Astrocyte (in vitro differentiated cells and primary cell): ENCODE data around the gene SH3TC2. TPM values are rescaled to one million over a fixed set of nuclear protein-coding genes. Genes with fewer than 3 reads are reported as not detected.

Experiments
- DNase-seq: peaks from one replicate; pipeline ENCODE4 v3.0.0-alpha.2; 2010; ENCODE audit warnings: low read depth
- FAIRE-seq: peaks from 2 replicates; lab custom pipeline; 2011; peaks lifted over from hg19 to GRCh38; lab: Jason Lieb, UNC
- H2AFZ ChIP-seq: 2 replicates; pipeline ENCODE4 v1.6.0; 2012; ENCODE audit warnings: low read depth, low read length, inconsistent platforms
- H3K27ac ChIP-seq: 2 replicates; pipeline ENCODE4 v1.5.1; 2011; ENCODE audit warnings: low read depth, low read length, inconsistent platforms
- H3K27me3 ChIP-seq: 2 replicates; pipeline ENCODE4 v1.6.0; 2011; ENCODE audit warnings: low read length, inconsistent platforms; ENCODE audit not compliant: insufficient read depth
- H3K36me3 ChIP-seq: 2 replicates; pipeline ENCODE4 v1.5.1; 2011; ENCODE audit warnings: low read length, inconsistent platforms; ENCODE audit not compliant: insufficient read depth
- H3K4me1 ChIP-seq: 2 replicates; pipeline ENCODE4 v1.5.1; 2011; ENCODE audit warnings: low read length, inconsistent platforms; ENCODE audit not compliant: insufficient read depth
- H3K4me2 ChIP-seq: 2 replicates; pipeline ENCODE4 v1.6.0; 2012; ENCODE audit warnings: low read length, inconsistent platforms
- H3K4me3 ChIP-seq: 2 replicates; pipeline ENCODE4 v1.5.1; 2011; ENCODE audit warnings: low read depth, mild to moderate bottlenecking, low read length, inconsistent platforms; ENCODE audit not compliant: insufficient read depth
- H3K79me2 ChIP-seq: 2 replicates; pipeline ENCODE4 v1.6.0; 2012; ENCODE audit warnings: mild to moderate bottlenecking, low read length, inconsistent platforms; ENCODE audit not compliant: insufficient read depth
- H3K9ac ChIP-seq: 2 replicates; pipeline ENCODE4 v1.6.0; 2012; ENCODE audit warnings: mild to moderate bottlenecking, low read length, inconsistent platforms
- H3K9me3 ChIP-seq: 2 replicates; pipeline ENCODE4 v1.5.1; 2012; ENCODE audit warnings: low read depth, mild to moderate bottlenecking, low read length, inconsistent platforms; ENCODE audit not compliant: insufficient read depth
- H4K20me1 ChIP-seq: 2 replicates; pipeline ENCODE4 v1.6.0; 2012; ENCODE audit warnings: low read length, inconsistent platforms; ENCODE audit not compliant: insufficient read depth
- H3K27ac Mint-ChIP-seq: one replicate; pipeline ENCODE4 v1.8.0; 2021; ENCODE audit warnings: mild to moderate bottlenecking, mixed read lengths; ENCODE audit not compliant: unreplicated experiment
- H3K27me3 Mint-ChIP-seq: one replicate; pipeline ENCODE4 v1.8.0; 2021; ENCODE audit warnings: low read depth, mixed read lengths; ENCODE audit not compliant: unreplicated experiment
- H3K36me3 Mint-ChIP-seq: one replicate; pipeline ENCODE4 v1.8.0; 2021; ENCODE audit warnings: low read depth, mixed read lengths; ENCODE audit not compliant: unreplicated experiment
- H3K4me1 Mint-ChIP-seq: one replicate; pipeline ENCODE4 v1.8.0; 2021; ENCODE audit warnings: low read depth, mixed read lengths; ENCODE audit not compliant: unreplicated experiment
- H3K4me3 Mint-ChIP-seq: one replicate; pipeline ENCODE4 v1.8.0; 2021; ENCODE audit warnings: mild to moderate bottlenecking, moderate library complexity, mixed read lengths; ENCODE audit not compliant: unreplicated experiment
- H3K9me3 Mint-ChIP-seq: one replicate; pipeline ENCODE4 v1.8.0; 2021; ENCODE audit warnings: mild to moderate bottlenecking, mixed read lengths; ENCODE audit not compliant: unreplicated experiment
- EZH2 ChIP-seq: IDR thresholded peaks from 2 replicates; pipeline ENCODE4 v1.6.1; 2012; ENCODE audit warnings: mild to moderate bottlenecking, low read length, inconsistent platforms; ENCODE audit not compliant: insufficient read depth
- total RNA-seq: library from RNA; stranded (reverse); gene quantifications from 2 replicates; pipeline ENCODE4 v1.2.1, GENCODE V29; 2021
- TF ChIP-seq, protein P1 (sequence below): IDR thresholded peaks from 2 replicates; pipeline ENCODE4 v1.5.1; 2011; ENCODE audit warnings: low read depth, mild to moderate bottlenecking, inconsistent platforms, low read length, moderate library complexity; ENCODE audit not compliant: insufficient read depth

The SH3TC2 gene
- total RNA-seq, 1 donor from 2014 or later: 2.6 TPM

DNA sequence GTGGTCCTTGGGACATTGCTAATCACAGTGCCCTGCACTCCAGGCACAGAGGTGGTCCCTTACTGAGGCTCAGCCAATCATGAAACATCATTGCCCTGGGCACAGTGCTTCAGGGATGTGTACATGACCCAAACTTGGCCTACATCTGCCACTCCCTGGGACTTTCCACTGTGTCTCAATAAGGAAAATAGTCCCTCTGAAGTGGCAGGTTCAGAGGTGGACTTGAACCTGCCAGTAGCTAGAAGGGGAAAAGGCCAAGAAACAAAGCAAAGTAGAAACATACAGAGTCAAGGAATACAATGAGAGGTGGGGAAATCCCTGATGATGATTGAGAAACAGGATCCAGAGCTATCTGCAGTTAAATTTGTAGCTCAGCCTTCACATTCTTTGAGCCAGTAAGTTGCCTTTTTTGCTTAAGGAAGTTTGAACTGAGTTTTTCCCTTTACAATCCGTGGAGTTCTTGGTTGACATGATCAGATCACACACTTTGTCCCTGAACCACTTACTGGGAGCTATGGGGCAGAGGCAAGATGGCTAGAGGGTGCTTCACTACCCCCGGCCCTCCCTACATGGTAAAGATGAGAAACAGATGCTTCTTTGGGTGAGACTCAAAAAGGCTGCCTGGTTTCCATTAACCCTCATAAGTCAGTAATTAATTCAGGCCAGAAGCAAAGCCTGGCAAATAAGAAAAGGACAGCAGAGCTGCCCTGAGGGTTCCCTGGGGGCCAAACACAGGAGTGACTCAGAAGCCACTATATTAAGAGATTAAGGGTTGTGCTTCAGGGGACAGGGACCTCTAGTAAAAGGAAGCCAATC, 57.6 kb downstream of the SH3TC2 start:
- Mint-ChIP-seq H3K9me3 (no peaks in the 10 kb centered on the region), H3K36me3 (peaks cover 2% of the 10 kb centered on the region), H3K4me1 (peaks cover 25% of the 10 kb centered on the region), H3K27ac (no peak overlapping the region), H3K4me3 (no peak overlapping the region), H3K27me3 (peaks cover 23% of the 10 kb centered on the region)
- peaks cover 10% of the 10 kb centered on the region for H3K27me3 ChIP-seq
- H3K36me3 ChIP-seq: no peaks in the 10 kb centered on the region
- peaks cover 22% of the 10 kb centered on the region for H3K4me1 ChIP-seq
- no peaks in the 10 kb centered on the region for H3K9me3 ChIP-seq
- H2AFZ ChIP-seq: no peak overlapping the region
- no peak overlapping the region for H3K4me2 ChIP-seq
- TF ChIP-seq, protein P1, sequence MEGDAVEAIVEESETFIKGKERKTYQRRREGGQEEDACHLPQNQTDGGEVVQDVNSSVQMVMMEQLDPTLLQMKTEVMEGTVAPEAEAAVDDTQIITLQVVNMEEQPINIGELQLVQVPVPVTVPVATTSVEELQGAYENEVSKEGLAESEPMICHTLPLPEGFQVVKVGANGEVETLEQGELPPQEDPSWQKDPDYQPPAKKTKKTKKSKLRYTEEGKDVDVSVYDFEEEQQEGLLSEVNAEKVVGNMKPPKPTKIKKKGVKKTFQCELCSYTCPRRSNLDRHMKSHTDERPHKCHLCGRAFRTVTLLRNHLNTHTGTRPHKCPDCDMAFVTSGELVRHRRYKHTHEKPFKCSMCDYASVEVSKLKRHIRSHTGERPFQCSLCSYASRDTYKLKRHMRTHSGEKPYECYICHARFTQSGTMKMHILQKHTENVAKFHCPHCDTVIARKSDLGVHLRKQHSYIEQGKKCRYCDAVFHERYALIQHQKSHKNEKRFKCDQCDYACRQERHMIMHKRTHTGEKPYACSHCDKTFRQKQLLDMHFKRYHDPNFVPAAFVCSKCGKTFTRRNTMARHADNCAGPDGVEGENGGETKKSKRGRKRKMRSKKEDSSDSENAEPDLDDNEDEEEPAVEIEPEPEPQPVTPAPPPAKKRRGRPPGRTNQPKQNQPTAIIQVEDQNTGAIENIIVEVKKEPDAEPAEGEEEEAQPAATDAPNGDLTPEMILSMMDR: no peak
- TF ChIP-seq EZH2: no peak
- H4K20me1 ChIP-seq: peaks cover 6% of the 10 kb centered on the region
- no peak overlapping the region for H3K4me3 ChIP-seq
- no peak overlapping the region for H3K27ac ChIP-seq
- peak; percentile 60 for FAIRE-seq
- no peaks in the 10 kb centered on the region for H3K79me2 ChIP-seq
- DNase-seq: no peak
- no peak overlapping the region for H3K9ac ChIP-seq

DNA sequence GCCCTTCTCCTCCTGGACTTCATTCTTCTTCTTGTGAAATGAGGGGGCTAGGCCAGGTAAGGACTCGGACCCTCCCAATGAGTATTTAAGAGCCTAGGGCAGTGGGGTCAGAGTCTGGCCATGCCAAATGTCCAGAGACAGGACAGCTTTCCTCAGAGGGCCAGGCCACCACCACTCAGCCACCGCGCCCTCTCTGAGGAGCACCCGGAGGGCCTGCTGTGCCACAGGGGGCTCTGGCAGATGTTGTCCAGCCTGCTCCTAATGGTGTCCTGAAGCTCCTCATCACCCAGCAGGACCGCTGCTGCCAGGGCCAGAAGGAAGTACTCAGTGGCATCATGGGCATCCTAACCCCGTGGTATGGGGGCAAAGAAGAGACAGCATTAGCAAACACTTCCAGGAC, 58.3 kb downstream of the SH3TC2 start:
- Histone ChIP-seq H3K4me1 (peaks cover 22% of the 10 kb centered on the region), H3K4me2 (no peak overlapping the region), H3K27me3 (peaks cover 16% of the 10 kb centered on the region), H4K20me1 (peaks cover 6% of the 10 kb centered on the region), H3K9ac (no peak overlapping the region), H3K27ac (no peak overlapping the region), H3K9me3 (no peaks in the 10 kb centered on the region), H3K4me3 (no peak overlapping the region), H2AFZ (no peak overlapping the region), H3K79me2 (no peaks in the 10 kb centered on the region), H3K36me3 (no peaks in the 10 kb centered on the region)
- no peak for FAIRE-seq
- Mint-ChIP-seq H3K9me3 (no peaks in the 10 kb centered on the region), H3K4me3 (no peak overlapping the region), H3K27me3 (peaks cover 29% of the 10 kb centered on the region), H3K36me3 (peaks cover 2% of the 10 kb centered on the region), H3K4me1 (peaks cover 25% of the 10 kb centered on the region), H3K27ac (no peak overlapping the region)
- no peak for TF ChIP-seq EZH2
- TF ChIP-seq, protein P1: no peak
- no peak for DNase-seq
